ENCODE measurements around the gene CADPS. TPM values are rescaled to one million over a fixed set of nuclear protein-coding genes. Genes with fewer than 3 reads are reported as not detected.

CADPS gene
- total RNA-seq, 1 experiment from 2014 or later = not detected

GRCh38 chr3:62366126-62366484 is 509.1 kb downstream of the CADPS start:
- no TSS peak for BruUV-seq (replicated peaks)
- H3K36me3 ChIP-seq (ENCODE audit: insufficient read depth, low read length, poor library complexity, severe bottlenecking) = no peaks in the 10 kb centered on the region
- TF ChIP-seq EZH2 (IDR thresholded peaks at IDR 0.05; ENCODE audit: borderline replicate concordance, low read depth, low read length, poor library complexity, severe bottlenecking) (no peak), CTCF (conservative IDR thresholded peaks at IDR 0.05; ENCODE audit: low read depth, low read length) (no peak)
- no peaks in the 10 kb centered on the region for H3K9me3 ChIP-seq (ENCODE audit: low read depth, low read length, poor library complexity, severe bottlenecking)
- intact Hi-C loops (cut with micrococcal nuclease; ENCODE audit: unreplicated experiment) = no loop called here
- POLR2A ChIA-PET (ENCODE audit: low non-redundant PET) = no interaction called here
- DNase-seq (ENCODE audit: low spot score) = no peak
- no peak overlapping the region for H3K27ac ChIP-seq (ENCODE audit: low read depth, low read length, poor library complexity, severe bottlenecking)
- CTCF ChIA-PET = no interaction called here
- H3K4me3 ChIP-seq (ENCODE audit: low read depth, low read length, poor library complexity, severe bottlenecking) = no peak overlapping the region
- H3K27me3 ChIP-seq (replicated peaks; ENCODE audit: insufficient read depth, low read depth, low read length, poor library complexity) = peaks cover 80% of the 10 kb centered on the region
- no peaks in the 10 kb centered on the region for H3K4me1 ChIP-seq (ENCODE audit: insufficient read depth, low read length, poor library complexity, severe bottlenecking)

GRCh38 chr3:62365391-62366125 is 509.7 kb downstream of the CADPS start:
- no peaks in the 10 kb centered on the region for H3K4me1 ChIP-seq (ENCODE audit: insufficient read depth, low read length, poor library complexity, severe bottlenecking)
- no peaks in the 10 kb centered on the region for H3K9me3 ChIP-seq (ENCODE audit: low read depth, low read length, poor library complexity, severe bottlenecking)
- POLR2A ChIA-PET (ENCODE audit: low non-redundant PET) = no interaction called here
- no peak for DNase-seq (ENCODE audit: low spot score)
- no peaks in the 10 kb centered on the region for H3K36me3 ChIP-seq (ENCODE audit: insufficient read depth, low read length, poor library complexity, severe bottlenecking)
- intact Hi-C loops (cut with micrococcal nuclease; ENCODE audit: unreplicated experiment) = no loop called here
- TF ChIP-seq CTCF (conservative IDR thresholded peaks at IDR 0.05; ENCODE audit: low read depth, low read length) (no peak), EZH2 (IDR thresholded peaks at IDR 0.05; ENCODE audit: borderline replicate concordance, low read depth, low read length, poor library complexity, severe bottlenecking) (no peak)
- CTCF ChIA-PET = no interaction called here
- no TSS peak for BruUV-seq (replicated peaks)
- H3K27me3 ChIP-seq (replicated peaks; ENCODE audit: insufficient read depth, low read depth, low read length, poor library complexity) = peaks cover 75% of the 10 kb centered on the region
- no peak overlapping the region for H3K4me3 ChIP-seq (ENCODE audit: low read depth, low read length, poor library complexity, severe bottlenecking)
- H3K27ac ChIP-seq (ENCODE audit: low read depth, low read length, poor library complexity, severe bottlenecking) = no peak overlapping the region

GRCh38 chr3:62364191-62364590 is 511.0 kb downstream of the CADPS start:
- POLR2A ChIA-PET (ENCODE audit: low non-redundant PET) = no interaction called here
- CTCF ChIA-PET = no interaction called here
- peaks cover 61% of the 10 kb centered on the region for H3K27me3 ChIP-seq (replicated peaks; ENCODE audit: insufficient read depth, low read depth, low read length, poor library complexity)
- TF ChIP-seq CTCF (conservative IDR thresholded peaks at IDR 0.05; ENCODE audit: low read depth, low read length) (no peak), EZH2 (IDR thresholded peaks at IDR 0.05; ENCODE audit: borderline replicate concordance, low read depth, low read length, poor library complexity, severe bottlenecking) (no peak)
- no TSS peak for BruUV-seq (replicated peaks)
- intact Hi-C loops (cut with micrococcal nuclease; ENCODE audit: unreplicated experiment) = no loop called here
- DNase-seq (ENCODE audit: low spot score) = no peak
- no peak overlapping the region for H3K27ac ChIP-seq (ENCODE audit: low read depth, low read length, poor library complexity, severe bottlenecking)
- no peaks in the 10 kb centered on the region for H3K4me1 ChIP-seq (ENCODE audit: insufficient read depth, low read length, poor library complexity, severe bottlenecking)
- H3K36me3 ChIP-seq (ENCODE audit: insufficient read depth, low read length, poor library complexity, severe bottlenecking) = no peaks in the 10 kb centered on the region
- no peak overlapping the region for H3K4me3 ChIP-seq (ENCODE audit: low read depth, low read length, poor library complexity, severe bottlenecking)
- H3K9me3 ChIP-seq (ENCODE audit: low read depth, low read length, poor library complexity, severe bottlenecking) = no peaks in the 10 kb centered on the region

All from A673 (cell line).